Hematopoietic multipotent progenitor cell treated with erythropoietin and hydrocortisone succinate and interleukin-3 and kit ligand, for 8 days (in vitro differentiated cells): Measurements from ENCODE around the gene CDH13.

ENCODE experiments used
- DNase-seq: peaks from one replicate; pipeline ENCODE4 v3.0.0-alpha.2; 2015

Gene CDH13

GRCh38 chr16:83201748-83202147 is 575.0 kb downstream of the CDH13 start:
- DNase-seq, result no peak

- no peak for DNase-seq
Observed at GRCh38 chr16:83205896-83206295, 579.1 kb downstream of the CDH13 start.

GRCh38 chr16:83206426-83206825 is 579.7 kb downstream of the CDH13 start:
- no peak for DNase-seq

GRCh38 chr16:83211711-83212110 is 584.9 kb downstream of the CDH13 start:
- no peak for DNase-seq

- DNase-seq, result no peak
Observed at GRCh38 chr16:83212301-83212841, 585.6 kb downstream of the CDH13 start.

- no peak for DNase-seq
Observed at GRCh38 chr16:83214671-83215070, 587.9 kb downstream of the CDH13 start.

- peak; percentile 37 for DNase-seq
Observed at GRCh38 chr16:83215406-83216001, 588.7 kb downstream of the CDH13 start.

GRCh38 chr16:83219285-83219684 is 592.5 kb downstream of the CDH13 start:
- DNase-seq, result no peak

- DNase-seq, result no peak
Observed at GRCh38 chr16:83220066-83220465, 593.3 kb downstream of the CDH13 start.

GRCh38 chr16:83224642-83225041 is 597.9 kb downstream of the CDH13 start:
- DNase-seq, result no peak

GRCh38 chr16:83227336-83227735 is 600.6 kb downstream of the CDH13 start:
- DNase-seq, result no peak

- no peak for DNase-seq
Observed at GRCh38 chr16:83231729-83232128, 605.0 kb downstream of the CDH13 start.

- no peak for DNase-seq
Observed at GRCh38 chr16:83233153-83233552, 606.4 kb downstream of the CDH13 start.

GRCh38 chr16:83238949-83239691 is 612.4 kb downstream of the CDH13 start:
- DNase-seq, result no peak

GRCh38 chr16:83244057-83244456 is 617.3 kb downstream of the CDH13 start:
- DNase-seq, result no peak

- no peak for DNase-seq
Observed at GRCh38 chr16:83245061-83245460, 618.3 kb downstream of the CDH13 start.

- no peak for DNase-seq
Observed at GRCh38 chr16:83247767-83248372, 621.1 kb downstream of the CDH13 start.

GRCh38 chr16:83248735-83249463 is 622.1 kb downstream of the CDH13 start:
- DNase-seq, result no peak

- no peak for DNase-seq
Observed at GRCh38 chr16:83253521-83253920, 626.8 kb downstream of the CDH13 start.

- DNase-seq, result no peak
Observed at GRCh38 chr16:83258366-83258928, 631.7 kb downstream of the CDH13 start.

- DNase-seq, result no peak
Observed at GRCh38 chr16:83266848-83267553, 640.2 kb downstream of the CDH13 start.

- no peak for DNase-seq
Observed at GRCh38 chr16:83268169-83268568, 641.4 kb downstream of the CDH13 start.
